ENCODE data around the gene MECR. TPM values are rescaled to one million over a fixed set of nuclear protein-coding genes. Genes with fewer than 3 reads are reported as not detected.

MECR gene
- total RNA-seq, 1 donor from 2014 or later = 11.7 TPM

GRCh38 chr1:29208442-29208841, 22.3 kb downstream of the MECR start:
- Histone ChIP-seq H2AFZ (replicated peaks) (no peak overlapping the region), H3K9me3 (ENCODE audit: low read depth) (no peaks in the 10 kb centered on the region), H3K27me3 (no peaks in the 10 kb centered on the region), H3K79me2 (ENCODE audit: low read depth) (no peaks in the 10 kb centered on the region), H3K27ac (no peak overlapping the region), H3K36me3 (no peaks in the 10 kb centered on the region), H4K20me1 (ENCODE audit: low read depth) (peaks cover 1% of the 10 kb centered on the region), H3K4me2 (no peak overlapping the region), H3K4me1 (no peaks in the 10 kb centered on the region), H3F3A (ENCODE audit: low read depth) (no peaks in the 10 kb centered on the region), H3K9ac (no peak overlapping the region), H3K4me3 (no peak overlapping the region)
- Mint-ChIP-seq H3K4me1 (no peaks in the 10 kb centered on the region), H3K27ac (no peak overlapping the region), H3K36me3 (peaks cover 9% of the 10 kb centered on the region), H3K9me3 (no peaks in the 10 kb centered on the region), H3K27me3 (ENCODE audit: insufficient read depth, low read depth) (no peaks in the 10 kb centered on the region), H3K4me3 (no peak overlapping the region)
- DNase-seq (ENCODE audit: low spot score) = no peak
- no peak for TF ChIP-seq EZH2phosphoT487 (IDR thresholded peaks at IDR 0.05)
- no peak for TF ChIP-seq EZH2 (IDR thresholded peaks at IDR 0.05)
- no peak for TF ChIP-seq CTCF (IDR thresholded peaks at IDR 0.05)

GRCh38 chr1:29202584-29203340, 28.0 kb downstream of the MECR start:
- H3F3A ChIP-seq (ENCODE audit: low read depth) = no peaks in the 10 kb centered on the region
- Mint-ChIP-seq H3K9me3 (no peaks in the 10 kb centered on the region), H3K4me1 (peaks cover 11% of the 10 kb centered on the region), H3K27ac (no peak overlapping the region), H3K36me3 (peaks cover 8% of the 10 kb centered on the region), H3K4me3 (no peak overlapping the region), H3K27me3 (ENCODE audit: insufficient read depth, low read depth) (no peaks in the 10 kb centered on the region)
- H3K4me1 ChIP-seq = no peaks in the 10 kb centered on the region
- peak; percentile 96 for DNase-seq (ENCODE audit: low spot score)
- no peak overlapping the region for H3K4me3 ChIP-seq
- H3K27me3 ChIP-seq = no peaks in the 10 kb centered on the region
- no peak overlapping the region for H3K27ac ChIP-seq
- TF ChIP-seq CTCF (IDR thresholded peaks at IDR 0.05) = peak; percentile 99
- TF ChIP-seq EZH2phosphoT487 (IDR thresholded peaks at IDR 0.05) = no peak
- no peak for TF ChIP-seq EZH2 (IDR thresholded peaks at IDR 0.05)
- peaks cover 12% of the 10 kb centered on the region for H4K20me1 ChIP-seq (ENCODE audit: low read depth)
- H3K9me3 ChIP-seq (ENCODE audit: low read depth) = no peaks in the 10 kb centered on the region
- no peak overlapping the region for H3K9ac ChIP-seq
- no peak overlapping the region for H2AFZ ChIP-seq (replicated peaks)
- H3K36me3 ChIP-seq = no peaks in the 10 kb centered on the region
- H3K4me2 ChIP-seq = no peak overlapping the region
- H3K79me2 ChIP-seq (ENCODE audit: low read depth) = no peaks in the 10 kb centered on the region

GRCh38 chr1:29202053-29202452, 28.7 kb downstream of the MECR start:
- Histone ChIP-seq H3K4me2 (no peak overlapping the region), H3K79me2 (ENCODE audit: low read depth) (no peaks in the 10 kb centered on the region), H3K4me3 (no peak overlapping the region), H3K9ac (no peak overlapping the region), H3K4me1 (no peaks in the 10 kb centered on the region), H2AFZ (replicated peaks) (no peak overlapping the region), H3F3A (ENCODE audit: low read depth) (no peaks in the 10 kb centered on the region), H3K27ac (no peak overlapping the region), H3K27me3 (no peaks in the 10 kb centered on the region), H3K9me3 (ENCODE audit: low read depth) (no peaks in the 10 kb centered on the region), H4K20me1 (ENCODE audit: low read depth) (peaks cover 12% of the 10 kb centered on the region), H3K36me3 (no peaks in the 10 kb centered on the region)
- peaks cover 10% of the 10 kb centered on the region for H3K36me3 Mint-ChIP-seq
- no peaks in the 10 kb centered on the region for H3K9me3 Mint-ChIP-seq
- no peaks in the 10 kb centered on the region for H3K27me3 Mint-ChIP-seq (ENCODE audit: insufficient read depth, low read depth)
- peaks cover 11% of the 10 kb centered on the region for H3K4me1 Mint-ChIP-seq
- DNase-seq (ENCODE audit: low spot score) = no peak
- no peak overlapping the region for H3K4me3 Mint-ChIP-seq
- no peak for TF ChIP-seq EZH2phosphoT487 (IDR thresholded peaks at IDR 0.05)
- no peak for TF ChIP-seq EZH2 (IDR thresholded peaks at IDR 0.05)
- no peak for TF ChIP-seq CTCF (IDR thresholded peaks at IDR 0.05)
- H3K27ac Mint-ChIP-seq = no peak overlapping the region

Data from neural progenitor cell (in vitro differentiated cells).